Skin of body (tissue), 2 donors: ENCODE measurements around the gene PKIG. TPM values are rescaled to one million over a fixed set of nuclear protein-coding genes. Genes with fewer than 3 reads are reported as not detected.

Experiments
- DNase-seq: peaks from one replicate; lab custom pipeline; 2025; lab: John Stamatoyannopoulos, UW
- total RNA-seq: library from RNA; depleted of rRNA; stranded (reverse); fragments of >200 nt; gene quantifications from one replicate; pipeline ENCODE4 v1.2.3, GENCODE V29; 2014

Gene PKIG
- total RNA-seq, 1 donor from 2014 or later: 21.8 TPM

GRCh38 chr20:44657875-44658274, 75.5 kb downstream of the PKIG start:
- DNase-seq: no peak

GRCh38 chr20:44658810-44659209, 76.4 kb downstream of the PKIG start:
- no peak for DNase-seq

GRCh38 chr20:44659931-44660330, 77.6 kb downstream of the PKIG start:
- DNase-seq: no peak

GRCh38 chr20:44660581-44660980, 78.2 kb downstream of the PKIG start:
- no peak for DNase-seq

- DNase-seq: no peak
Measured at GRCh38 chr20:44662261-44662660, 79.9 kb downstream of the PKIG start.

- DNase-seq: no peak
Measured at GRCh38 chr20:44664131-44664530, 81.8 kb downstream of the PKIG start.

GRCh38 chr20:44666066-44666465, 83.7 kb downstream of the PKIG start:
- DNase-seq: no peak

Other genes starting within 250 kb of the PKIG start
- gene R3HDML, start 245.5 kb upstream of the PKIG start, total RNA-seq: not detected
- 0.10 TPM for gene HNF4A, start 226.9 kb upstream of the PKIG start, total RNA-seq
- 6.2 TPM for gene TTPAL, start 106.7 kb upstream of the PKIG start, total RNA-seq
- gene SERINC3, start 60.5 kb upstream of the PKIG start, total RNA-seq: 45.7 TPM
- gene ADA, start 69.1 kb downstream of the PKIG start, total RNA-seq: 5.5 TPM
- 0.20 TPM for gene CCN5, start 132.8 kb downstream of the PKIG start, total RNA-seq
- gene KCNK15, start 163.3 kb downstream of the PKIG start, total RNA-seq: 0.59 TPM
- 1.3 TPM for gene RIMS4, start 228.0 kb downstream of the PKIG start, total RNA-seq